ENCODE results near the gene MAGI1.

Gene MAGI1

DNA sequence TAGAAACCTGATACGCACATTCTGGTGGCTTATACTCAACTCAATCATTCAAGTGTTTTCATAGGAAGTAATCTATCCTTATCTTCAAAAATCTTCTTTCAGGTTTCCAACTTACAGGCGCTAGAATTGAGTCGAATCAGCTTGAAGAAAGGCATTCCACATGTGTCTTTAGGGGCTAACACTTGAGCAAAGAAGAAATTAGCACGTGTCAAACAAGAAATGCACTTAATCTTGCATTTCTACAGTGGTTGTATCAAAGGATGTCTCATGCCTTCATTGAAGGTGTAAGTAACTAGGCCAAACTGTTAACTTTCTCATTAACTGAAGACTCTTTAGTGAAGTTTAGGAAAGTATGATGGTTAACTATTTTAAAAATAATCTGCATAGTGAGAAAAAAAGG, 557.6 kb downstream of the MAGI1 start:
- no peak for DNase-seq (ENCODE audit: low read depth)

DNA sequence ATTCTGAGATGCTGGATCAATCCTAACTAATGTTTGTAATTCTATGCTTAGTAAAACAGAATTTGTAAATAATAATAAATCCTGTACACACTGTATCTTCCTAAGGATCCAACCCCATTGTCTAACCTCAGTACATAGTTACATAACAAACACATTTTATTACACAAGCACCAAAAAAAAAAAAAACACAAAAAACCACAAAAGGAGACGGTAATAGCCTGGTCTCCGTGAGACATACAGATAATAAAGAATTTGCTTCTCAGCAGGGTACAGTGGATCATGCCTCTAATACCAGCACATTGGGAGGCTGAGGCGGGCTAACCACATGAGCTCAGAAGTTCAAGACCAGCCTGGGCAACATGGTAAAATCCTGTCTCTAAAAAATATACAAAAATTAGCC, 558.7 kb downstream of the MAGI1 start:
- DNase-seq (ENCODE audit: low read depth) = no peak

DNA sequence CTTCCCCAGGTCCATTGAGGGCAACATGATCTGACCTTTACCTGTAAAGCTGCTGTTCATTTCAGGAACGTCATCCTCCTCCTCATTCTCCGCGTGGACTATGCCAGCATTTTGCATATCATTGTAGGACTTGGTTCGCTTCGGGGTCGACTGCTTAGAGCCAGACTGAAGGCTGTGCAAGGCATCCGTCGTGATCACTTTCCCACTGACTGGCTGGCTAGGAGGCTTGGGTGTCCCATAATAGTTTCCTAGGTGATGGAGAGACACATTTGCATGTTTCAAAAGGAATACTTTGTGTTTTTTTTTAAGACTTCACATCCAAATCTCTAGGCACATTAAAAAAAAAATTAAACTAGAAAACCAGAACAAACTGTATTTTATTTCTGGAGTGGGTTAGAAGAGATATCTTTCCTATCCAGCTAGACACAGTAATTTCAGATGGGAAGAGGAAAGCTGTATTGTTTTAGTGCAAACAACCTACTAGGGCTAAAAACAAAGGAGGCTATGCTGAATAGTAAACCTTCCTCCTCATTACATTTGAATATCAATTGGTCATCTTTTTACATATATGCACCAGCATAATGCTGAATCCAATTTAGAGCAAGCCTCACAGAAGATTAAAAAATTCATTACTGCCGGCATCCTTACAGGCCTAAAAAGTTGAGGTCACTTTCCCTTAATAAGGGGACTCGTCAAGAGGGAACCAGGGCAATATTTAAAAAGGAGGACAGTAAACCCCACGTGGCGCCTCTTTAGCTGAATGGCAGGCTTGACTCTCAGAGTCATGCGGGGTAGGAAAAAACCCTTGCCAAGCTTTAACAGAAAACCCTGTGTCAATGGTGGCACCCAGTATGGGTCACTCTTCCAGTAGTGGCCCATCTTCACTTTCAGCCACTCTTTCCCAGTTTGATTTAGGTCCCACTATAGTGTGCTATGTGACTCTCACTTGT, 559.9 kb downstream of the MAGI1 start:
- no peak for DNase-seq (ENCODE audit: low read depth)

DNA sequence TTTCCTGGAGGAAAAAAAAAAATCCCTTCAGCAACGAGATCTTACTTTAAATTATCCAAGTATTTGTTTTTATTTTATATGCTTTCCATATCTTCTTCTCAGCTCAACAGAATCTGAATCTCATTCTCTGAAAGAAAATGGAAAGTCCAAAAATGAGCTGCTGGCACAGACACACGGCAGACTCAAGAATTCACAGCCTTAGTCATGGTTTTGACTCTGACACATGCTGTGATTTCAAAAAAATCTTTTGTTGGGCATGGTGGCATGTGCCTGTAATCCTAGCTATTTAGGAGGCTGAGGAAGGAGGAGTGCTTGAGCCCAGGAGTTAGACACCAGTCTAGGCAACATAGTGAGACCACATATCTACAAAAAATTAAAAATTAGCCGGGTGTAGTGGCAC, 565.0 kb downstream of the MAGI1 start:
- DNase-seq (ENCODE audit: low read depth) = peak; percentile 0

DNA sequence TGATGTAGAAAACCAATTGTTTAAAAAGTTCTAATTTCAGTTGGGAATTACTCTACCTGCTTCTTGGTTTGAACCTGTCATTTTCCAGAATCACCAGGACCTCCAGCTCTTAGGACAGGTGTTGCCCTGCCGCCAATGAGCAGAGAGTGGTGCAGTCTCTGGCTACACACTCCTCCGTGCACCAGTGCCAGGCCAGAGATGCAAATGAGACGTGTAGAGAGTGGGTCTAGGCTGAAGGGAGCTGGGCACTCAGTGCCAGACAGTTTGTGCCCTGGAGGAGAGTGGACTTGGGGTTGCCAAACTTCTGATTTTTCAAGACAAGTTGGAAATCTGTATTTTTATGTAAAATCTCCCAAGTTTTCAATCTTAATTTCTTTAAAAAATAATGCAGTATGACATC, 566.2 kb downstream of the MAGI1 start:
- no peak for DNase-seq (ENCODE audit: low read depth)

DNA sequence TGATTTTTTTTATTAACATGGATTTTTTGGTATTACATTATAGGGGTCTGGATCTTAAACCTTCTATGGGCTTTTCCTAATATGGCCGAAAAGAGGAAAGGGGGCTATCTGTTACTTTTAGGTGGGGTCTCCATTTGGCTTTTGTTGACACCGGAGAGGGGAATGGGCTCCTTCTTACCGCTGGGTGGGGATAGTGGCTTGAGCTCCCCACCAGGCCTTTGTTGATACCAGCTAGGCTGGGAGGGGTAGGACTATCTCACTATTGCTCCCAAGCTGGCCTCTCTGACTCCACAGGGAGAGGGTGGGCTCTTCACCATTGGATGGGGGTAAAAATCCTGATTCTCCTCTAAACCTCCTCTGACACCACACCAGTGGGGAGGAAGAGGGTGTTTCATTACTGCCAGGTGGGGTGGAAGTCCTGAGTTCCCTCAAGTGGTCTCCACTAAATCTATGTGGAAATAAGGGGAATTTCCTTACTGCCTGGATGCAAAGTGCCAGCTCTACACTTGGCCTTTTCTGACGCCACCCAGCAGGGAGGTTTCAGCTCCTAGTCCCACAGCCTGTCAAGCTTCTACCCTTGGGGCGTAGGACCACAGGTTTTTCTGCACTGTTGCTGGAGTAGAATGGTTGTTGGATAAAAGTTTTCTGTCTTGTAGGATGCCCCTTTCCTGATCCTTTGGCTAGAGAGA, 572.3 kb downstream of the MAGI1 start:
- DNase-seq (ENCODE audit: low read depth) = no peak

DNA sequence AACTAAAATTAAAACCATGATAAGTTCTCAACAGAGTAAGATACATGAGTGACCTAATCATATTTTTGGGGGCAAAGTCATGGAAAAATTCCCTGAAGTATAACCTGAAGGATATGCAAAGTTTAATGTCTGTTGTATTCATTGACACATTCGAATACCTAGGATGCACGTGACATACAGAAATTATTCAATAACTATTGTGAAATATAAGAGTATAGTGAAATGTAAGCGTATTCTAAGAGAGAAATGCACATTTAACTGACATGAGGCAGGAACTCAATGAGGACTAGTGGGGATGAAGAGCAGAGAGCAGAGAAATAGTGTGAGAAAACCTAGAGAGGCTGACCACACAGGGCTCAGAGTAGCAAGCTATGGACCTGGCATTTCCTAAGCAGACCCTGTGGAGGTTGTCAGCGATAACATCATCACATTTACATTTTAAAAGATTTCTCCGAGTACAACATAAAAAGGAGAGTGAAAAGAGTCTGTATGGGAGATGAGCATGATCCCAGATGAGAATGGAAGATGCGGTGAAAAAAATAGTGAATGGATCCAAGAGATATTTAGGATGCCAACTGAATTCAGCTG, 588.8 kb downstream of the MAGI1 start:
- DNase-seq (ENCODE audit: low read depth) = no peak

DNA sequence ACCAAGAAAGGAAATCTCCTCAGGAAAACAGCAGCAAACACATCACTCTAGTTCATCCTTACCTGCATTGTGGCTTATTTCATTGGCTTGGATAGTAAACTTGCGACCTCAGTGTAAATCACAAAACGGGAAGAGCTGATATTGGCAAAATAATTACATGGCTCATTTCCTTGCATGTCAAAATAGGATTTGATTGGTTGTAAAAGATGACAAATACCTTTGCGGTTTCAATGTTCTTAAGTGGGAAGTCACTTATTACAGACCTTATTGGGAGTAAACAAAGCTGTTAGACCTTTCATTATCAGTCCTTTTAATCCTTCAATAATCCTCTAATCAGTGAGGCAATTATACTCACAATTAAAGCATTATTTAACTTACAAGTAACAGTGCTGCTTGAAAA, 590.6 kb downstream of the MAGI1 start:
- no peak for DNase-seq (ENCODE audit: low read depth)

DNA sequence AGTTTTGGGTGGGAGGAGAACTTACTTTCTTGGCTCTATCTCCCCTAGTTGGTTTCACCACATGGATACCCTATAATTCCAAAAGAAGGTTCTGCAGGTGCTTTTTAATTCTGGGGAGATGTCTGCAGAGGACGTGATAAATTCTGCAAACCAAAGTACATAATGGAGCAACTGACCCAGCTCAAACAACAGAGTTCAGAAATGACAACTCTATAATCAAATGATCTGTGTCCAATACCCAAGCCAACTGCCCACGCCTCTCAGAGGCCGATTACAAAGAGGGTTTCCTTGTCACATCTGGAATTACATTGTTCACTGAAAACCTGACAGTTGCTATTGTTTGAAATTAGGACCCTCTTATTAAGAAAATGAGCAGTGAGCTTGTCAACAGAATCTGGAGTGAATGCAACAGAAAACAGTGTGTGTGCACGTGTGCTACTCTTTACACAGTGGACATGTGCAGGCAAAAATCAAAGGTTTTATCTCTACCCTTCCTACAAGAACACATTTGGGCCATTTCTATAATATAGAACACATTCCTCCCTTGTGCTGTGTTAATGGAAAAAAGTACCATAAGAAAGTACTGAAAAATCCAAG, 593.0 kb downstream of the MAGI1 start:
- DNase-seq (ENCODE audit: low read depth) = no peak

DNA sequence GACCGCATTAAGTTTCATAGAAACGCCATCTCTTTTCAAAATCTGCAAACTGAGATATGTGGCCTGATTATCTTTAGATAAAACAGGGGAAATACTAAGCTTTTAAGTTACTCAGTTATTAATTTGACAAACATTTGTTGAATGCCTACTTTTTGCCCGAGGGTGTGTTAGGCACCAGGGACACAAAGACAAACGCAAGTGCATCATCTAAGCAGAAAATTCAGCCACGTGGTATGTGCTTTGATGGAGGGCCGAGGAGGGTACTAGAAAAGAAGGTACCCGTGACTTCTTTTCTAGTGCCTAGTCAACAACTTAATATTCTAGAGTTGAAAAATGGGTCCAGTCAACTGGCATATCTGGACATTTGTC, 594.3 kb downstream of the MAGI1 start:
- DNase-seq (ENCODE audit: low read depth) = no peak

DNA sequence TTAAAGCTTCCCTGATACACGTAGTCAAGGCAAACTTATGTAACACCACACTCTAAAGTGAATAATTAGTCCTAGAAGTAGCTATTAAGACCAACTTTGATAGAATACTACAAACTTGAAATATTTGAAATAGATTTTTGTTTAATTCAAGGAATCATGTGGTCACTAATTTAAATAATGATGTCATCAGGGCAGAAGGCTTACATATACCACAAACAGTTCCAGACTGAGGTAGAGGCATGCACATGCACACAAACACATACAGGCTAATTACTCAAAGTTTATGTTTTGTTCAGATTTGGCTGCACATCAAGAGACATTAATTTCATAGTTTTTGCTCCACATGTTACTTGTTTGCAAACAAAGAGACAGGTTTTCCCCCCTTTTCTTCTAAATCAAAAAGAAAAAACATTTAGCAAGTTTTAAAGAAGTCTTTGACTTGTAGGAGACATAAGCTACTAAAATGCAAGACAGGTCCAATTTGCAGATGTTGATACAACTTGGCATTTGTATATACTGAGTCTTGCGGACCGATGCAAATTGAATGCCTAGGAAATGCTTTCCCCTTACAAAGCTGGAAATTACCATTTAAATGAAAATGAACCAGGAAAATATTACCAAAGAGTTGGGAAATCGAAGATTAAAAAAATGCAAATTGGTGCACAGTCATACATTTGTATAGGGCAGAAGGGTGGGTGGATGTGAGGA, 594.8 kb downstream of the MAGI1 start:
- DNase-seq (ENCODE audit: low read depth) = no peak

DNA sequence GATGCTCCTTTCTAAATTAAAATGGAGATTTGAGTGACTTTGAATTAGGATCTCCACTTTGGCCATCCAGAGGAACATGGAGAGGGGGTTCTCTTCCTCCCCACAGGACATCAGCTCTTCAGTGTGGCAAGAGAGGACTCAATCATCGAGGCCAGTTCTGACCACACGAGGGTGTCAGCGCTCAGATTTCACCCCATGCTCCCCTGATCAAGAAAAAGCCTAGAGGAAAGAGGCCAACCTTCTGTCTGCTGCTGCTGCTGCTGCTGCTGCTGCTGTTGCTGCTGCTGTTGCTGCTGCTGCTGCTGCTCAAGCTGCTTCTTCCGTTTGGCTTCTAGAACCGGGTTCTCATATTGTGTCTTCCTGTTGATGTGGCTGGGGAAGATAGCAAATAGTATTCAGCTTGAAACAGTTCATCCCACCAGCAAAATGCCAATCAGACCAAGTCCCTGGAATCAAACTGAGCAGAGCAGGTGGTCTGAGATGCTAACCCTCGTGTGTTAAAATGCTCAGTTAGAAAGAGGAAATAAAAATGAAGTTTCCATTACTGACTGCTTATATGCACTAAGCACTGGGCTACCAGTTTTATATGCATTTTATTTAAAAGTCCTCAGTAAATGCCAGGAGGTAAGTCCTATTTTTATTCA, 599.0 kb downstream of the MAGI1 start:
- DNase-seq (ENCODE audit: low read depth) = peak; percentile 53

DNA sequence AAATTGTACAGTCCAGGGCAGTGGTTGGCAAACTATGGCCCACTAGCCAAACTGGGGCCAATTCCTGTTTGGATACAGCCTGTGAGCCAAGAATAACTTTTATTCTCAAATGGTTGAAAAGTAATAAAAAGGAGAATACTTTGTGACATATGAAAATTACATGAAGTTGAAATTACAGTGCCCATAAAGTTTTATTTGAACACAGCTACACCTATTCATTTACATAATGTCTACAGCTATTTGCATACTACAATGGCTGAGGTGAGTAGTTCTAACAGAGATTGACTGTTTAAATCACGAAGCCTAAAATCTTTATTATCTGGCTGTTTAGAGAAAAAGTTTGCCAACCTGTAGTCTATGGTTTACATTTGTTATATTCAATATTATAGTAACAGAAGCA, 600.1 kb downstream of the MAGI1 start:
- DNase-seq (ENCODE audit: low read depth) = no peak

DNA sequence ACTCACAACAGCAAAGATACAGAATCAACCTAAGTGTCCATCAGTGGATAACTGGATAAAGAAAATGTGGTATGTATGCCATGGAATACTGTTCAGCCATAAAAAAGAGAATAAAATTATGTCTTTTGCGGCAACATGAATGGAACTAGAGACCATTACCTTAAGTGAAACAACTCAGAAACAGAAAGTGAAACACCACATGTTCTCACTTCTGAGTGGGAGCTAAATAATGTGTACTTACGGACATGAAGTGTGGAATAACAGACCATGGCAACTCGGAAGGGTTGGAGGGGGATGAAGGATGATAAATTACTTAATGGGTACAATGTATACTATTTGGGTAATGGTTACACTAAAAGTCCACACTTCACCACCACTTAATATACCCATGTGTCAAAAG, 600.6 kb downstream of the MAGI1 start:
- no peak for DNase-seq (ENCODE audit: low read depth)

DNA sequence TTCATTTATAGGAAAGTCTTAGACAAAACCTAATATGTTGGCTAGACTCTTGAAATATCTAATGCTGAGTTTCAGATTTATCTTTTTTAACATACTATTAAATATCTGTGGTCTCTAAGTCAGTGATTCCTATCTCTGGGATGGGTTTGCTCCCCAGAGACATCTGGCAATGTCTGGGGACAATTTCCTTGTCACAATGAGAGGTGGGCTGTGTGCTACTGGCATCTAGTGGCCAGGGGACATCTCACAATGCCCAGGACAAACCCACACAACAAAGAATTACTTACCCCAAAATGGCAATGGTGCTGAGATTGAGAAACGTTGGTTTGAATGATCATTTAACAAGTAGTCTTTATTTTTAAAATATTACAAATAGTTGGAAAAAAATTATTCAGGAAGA, 602.1 kb downstream of the MAGI1 start:
- DNase-seq (ENCODE audit: low read depth) = no peak

DNA sequence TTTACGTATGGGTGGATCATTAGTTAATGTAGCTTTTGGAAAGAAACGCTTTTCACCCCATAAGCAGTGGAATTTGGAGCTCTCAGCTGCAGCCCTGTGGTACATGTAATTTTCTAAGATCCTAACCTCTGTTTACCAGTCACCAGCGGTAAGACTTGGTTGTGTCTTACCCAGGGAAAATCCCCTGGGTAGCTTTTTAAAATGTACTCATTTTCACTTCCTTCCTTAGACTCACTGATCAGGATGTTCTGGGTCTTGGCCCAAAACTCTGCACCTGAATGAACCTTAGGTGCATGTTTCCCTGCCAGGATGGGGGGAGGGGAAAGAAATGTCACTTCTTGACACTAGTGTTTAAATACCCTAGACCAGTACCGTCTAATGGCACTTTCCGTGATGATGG, 605.2 kb downstream of the MAGI1 start:
- no peak for DNase-seq (ENCODE audit: low read depth)

DNA sequence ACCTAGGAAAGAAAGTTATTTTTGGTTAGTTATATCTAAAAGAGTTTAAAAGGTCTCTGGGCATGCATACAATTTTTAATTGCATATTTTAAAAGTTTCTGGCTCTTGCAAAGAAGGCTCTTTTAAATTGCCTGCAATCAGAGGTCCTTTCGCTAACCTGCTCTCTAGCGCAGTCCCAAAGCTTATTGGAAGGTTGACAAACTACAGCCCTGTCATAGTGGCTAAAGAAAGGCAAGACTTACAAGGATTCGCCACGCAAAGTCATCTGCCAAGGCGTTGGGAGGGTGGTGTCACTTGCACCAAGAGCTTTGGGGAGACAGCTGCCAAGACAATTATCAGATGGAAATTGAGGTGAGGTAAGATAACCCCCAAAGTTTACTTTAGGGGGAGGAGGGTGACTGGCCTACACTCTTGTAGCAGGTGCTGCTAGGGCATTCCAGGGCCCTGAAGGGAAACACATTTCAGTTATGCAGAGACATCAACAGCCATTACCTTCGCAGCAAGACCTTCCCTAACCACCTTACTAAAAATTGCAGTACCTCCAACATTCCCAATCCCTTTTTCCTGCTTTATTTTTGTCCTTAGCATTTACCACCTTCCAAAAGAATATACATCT, 606.2 kb downstream of the MAGI1 start:
- DNase-seq (ENCODE audit: low read depth) = no peak

DNA sequence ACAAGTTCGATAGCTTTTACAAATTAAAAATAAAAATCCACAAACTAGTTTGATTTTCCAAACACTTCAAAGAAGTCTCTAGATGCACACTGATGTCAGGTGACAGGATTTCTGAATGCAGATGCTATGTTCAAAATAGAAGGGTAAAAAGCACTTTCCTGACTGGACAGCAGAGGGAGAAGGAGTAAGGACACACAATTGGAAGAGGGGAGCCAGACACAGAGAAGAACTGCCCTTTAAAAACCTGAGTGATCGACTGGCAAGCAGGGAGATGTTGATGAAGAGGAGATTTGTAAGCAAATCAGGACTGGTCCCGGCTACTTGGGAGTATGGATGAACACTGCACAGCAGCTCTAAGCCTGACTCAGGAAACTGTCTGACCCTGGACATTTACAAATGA, 612.8 kb downstream of the MAGI1 start:
- DNase-seq (ENCODE audit: low read depth) = peak; percentile 5

DNA sequence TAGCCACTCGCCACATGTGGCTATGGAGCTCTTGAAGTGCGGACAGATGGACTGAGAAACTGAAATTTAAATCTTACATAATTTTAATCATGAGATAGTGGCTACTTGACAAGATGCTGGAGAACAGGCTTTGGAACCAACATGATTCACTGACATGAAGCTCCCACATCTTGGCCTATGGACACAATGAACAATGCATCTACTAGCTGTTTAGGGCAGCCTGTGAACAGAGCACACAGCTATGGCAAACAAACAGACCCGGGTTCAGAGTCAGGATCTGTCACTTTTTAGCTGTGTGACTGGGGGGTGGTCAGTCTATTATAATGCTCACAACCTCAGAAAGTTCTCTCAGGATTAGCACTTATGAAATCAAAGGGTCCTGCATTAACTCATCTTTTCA, 616.6 kb downstream of the MAGI1 start:
- DNase-seq (ENCODE audit: low read depth) = no peak

DNA sequence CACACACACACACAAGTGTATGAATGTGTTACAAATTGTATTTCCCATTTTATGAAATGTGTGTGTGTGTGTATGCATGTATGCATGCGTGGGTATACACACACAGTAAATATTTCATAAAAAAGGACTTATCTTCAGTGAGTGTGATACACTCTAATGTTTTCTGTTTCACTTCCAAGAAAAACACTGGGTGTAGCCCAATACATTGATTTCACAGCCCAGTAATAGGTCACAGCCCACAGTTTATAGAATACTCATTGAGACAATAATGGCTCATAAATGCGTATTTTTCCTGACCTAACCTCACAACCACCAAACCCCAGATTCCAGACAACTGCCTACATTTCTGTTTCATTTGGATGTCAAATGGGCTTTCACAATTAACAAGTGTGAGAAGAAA, 619.5 kb downstream of the MAGI1 start:
- no peak for DNase-seq (ENCODE audit: low read depth)

DNA sequence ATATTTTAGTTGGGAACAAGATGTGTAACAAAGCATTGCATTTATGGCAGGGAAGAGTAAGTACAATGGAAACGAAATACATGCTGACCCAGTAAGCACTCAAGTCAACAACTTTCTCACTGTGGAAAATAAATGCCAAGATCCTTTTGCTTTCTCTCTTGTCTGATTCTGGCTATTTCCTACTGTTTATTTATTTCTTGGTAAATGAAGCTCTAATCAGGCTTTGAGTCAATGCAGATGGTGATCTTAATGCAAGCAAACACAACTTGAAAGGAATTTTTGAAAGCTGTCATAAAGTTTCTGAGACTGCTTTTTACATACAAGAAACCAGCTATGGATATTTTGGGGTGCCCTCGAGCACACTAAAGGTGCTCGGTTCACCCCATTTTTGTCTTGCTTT, 624.8 kb downstream of the MAGI1 start:
- DNase-seq (ENCODE audit: low read depth) = no peak
